COR-L47 (cell line): Measurements from ENCODE around the gene AMELY.
"Not testable (repeated sequence)": the region's sequence is repeated elsewhere in the genome, so short reads cannot be mapped to it uniquely, and the experiment has no call there.

Experiments used
- DNase-seq: peaks from one replicate; lab custom pipeline; 2025; lab: John Stamatoyannopoulos, UW

AMELY gene, protein sequence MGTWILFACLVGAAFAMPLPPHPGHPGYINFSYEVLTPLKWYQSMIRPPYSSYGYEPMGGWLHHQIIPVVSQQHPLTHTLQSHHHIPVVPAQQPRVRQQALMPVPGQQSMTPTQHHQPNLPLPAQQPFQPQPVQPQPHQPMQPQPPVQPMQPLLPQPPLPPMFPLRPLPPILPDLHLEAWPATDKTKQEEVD

GRCh38 chrY:6911253-6911881 lies at the start of gene AMELY:
TSS of gene AMELY (minus strand) at chrY:6911752. CDS start at chrY:6872608, 39,144 bp downstream.
- no peak for DNase-seq

DNA sequence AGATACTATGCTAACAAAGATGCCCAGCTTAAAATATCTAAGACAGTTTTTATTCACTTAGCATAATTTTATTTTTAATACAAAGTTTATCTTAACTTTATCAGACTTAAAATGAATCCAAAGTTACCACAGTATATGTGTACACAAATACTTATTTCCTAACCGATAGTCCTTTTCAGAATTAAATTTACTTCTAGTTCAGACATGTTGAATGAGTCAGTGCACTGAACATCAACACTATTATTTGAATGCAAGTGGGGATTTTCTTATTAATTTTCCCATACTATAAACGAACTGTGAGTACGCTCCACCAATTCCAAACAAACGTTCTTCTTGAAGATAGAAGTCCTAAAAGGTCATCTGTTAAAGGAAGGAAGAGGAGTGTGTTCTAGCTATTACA lies 38.4 kb upstream of the AMELY start:
- no peak for DNase-seq

GRCh38 chrY:6948378-6948777 lies 36.8 kb upstream of the AMELY start:
- no peak for DNase-seq

GRCh38 chrY:6947695-6948094 lies 36.1 kb upstream of the AMELY start:
- DNase-seq = peak; percentile 0

DNA sequence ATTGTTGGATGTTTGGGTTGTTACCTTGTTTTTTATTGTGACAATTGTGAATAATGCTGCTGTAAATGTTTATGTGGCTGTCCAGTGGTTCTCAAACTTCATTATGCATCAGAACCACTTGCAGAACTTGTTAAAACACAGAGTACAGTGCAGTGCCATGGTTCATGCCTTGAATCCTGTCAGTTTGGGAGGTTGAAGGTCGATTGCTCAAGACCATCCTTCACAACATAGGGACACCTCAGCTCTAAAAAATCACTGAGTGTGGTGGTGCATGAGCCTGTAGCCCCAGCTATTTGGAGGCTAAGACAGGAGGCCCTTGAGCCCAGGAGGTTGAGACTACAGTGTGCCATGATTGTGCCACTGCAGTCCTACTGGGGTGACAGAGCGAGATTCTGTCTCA lies 23.9 kb upstream of the AMELY start:
- no peak for DNase-seq

GRCh38 chrY:6931779-6932396 lies 20.3 kb upstream of the AMELY start:
- DNase-seq = no peak

DNA sequence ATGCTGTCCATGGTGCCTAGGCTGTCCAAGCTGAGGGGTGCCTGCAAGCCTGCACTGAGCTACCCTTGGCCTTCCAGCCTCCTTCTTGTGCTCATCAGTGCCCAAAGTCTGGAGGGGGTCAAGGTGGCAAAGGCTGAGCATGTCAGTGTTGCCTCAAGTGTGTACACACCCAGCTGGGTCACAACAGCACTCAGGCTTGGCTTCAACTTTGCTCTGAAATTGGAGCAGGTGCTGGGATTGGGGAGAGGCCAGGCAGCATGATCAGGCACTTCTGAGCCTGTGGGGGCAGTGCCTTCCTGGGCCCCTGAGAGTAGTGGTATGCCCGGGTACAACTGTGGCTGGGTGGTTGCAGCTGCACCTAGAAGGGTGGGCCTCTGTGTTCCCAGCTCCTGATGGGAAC lies 17.7 kb upstream of the AMELY start:
- DNase-seq = no peak

GRCh38 chrY:6928265-6928664 lies 16.7 kb upstream of the AMELY start:
- no peak for DNase-seq

DNA sequence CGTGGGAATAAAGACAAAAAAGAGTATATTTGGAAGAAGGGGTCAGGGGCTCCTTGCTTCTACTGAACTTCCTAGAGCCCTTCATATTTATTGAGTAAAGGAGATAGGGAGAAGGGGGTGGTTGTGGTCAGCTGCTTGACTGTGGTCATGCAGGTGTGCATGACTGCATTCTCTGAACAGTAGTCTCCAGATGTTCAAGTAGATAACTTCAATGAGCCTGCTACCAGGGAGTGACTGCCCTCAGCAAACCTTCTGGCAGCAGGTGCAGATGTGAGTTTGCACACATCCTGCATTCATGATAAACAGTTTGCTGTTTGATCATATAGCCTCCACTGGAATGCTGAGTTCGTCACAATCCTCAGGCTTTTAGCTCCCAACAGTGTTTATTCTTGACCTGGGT lies 9.5 kb upstream of the AMELY start:
- no peak for DNase-seq

- DNase-seq = no peak
These were observed 1.8 kb upstream of the AMELY start for GRCh38 chrY:6913362-6913761.

GRCh38 chrY:6910372-6911252 lies 940 bp downstream of the AMELY start, which contains the start of gene TBL1Y:
TSS of gene TBL1Y (plus strand) at chrY:6910697. CDS start at chrY:7025085, 114,388 bp downstream.
- DNase-seq = no peak

GRCh38 chrY:6909856-6910255 lies 1.7 kb downstream of the AMELY start:
- no peak for DNase-seq

- no peak for DNase-seq
These were observed 2.4 kb downstream of the AMELY start for GRCh38 chrY:6909118-6909521.

DNA sequence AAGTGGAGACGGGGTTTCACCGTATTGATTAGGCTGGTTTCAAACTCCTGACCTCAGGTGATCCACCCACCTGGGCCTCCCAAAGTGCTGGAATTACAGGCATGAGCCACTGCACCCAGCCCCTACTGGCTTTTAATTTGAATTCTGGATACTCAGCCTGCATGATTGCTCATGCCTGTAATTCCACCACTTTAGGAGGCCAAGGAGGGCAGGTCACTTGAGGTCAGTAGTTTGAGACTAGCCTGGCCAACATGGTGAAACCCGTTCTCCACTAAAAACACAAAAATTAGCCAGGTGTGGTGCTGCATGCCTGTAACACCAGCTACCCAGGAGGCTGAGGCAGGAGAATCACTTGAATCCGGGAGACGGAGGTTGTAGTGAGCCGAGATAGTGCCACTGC lies 3.5 kb downstream of the AMELY start:
- not testable (repeated sequence) for DNase-seq

- no peak for DNase-seq
These were observed 4.0 kb downstream of the AMELY start for GRCh38 chrY:6907591-6907990.

GRCh38 chrY:6902116-6902515 lies 9.4 kb downstream of the AMELY start:
- DNase-seq = not testable (repeated sequence)

DNA sequence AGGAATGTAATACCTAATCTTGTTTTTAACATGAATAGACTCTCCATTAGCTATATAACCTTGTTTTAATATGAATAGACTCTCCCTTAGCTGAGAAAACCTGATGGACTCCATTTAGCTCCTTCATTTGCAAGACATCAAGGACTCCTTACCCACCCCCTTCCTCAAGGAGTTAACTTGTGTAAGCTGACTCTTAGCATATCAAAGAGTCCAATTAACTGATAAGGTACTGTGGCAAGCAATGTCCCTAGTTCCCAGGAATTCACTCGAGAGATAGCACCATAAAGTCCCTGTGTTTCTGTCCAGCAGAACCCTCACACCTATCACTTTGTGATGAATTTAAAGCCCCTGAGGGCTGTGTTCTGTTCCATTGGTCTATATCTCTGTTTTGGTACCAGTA lies 16.3 kb downstream of the AMELY start:
- no peak for DNase-seq

DNA sequence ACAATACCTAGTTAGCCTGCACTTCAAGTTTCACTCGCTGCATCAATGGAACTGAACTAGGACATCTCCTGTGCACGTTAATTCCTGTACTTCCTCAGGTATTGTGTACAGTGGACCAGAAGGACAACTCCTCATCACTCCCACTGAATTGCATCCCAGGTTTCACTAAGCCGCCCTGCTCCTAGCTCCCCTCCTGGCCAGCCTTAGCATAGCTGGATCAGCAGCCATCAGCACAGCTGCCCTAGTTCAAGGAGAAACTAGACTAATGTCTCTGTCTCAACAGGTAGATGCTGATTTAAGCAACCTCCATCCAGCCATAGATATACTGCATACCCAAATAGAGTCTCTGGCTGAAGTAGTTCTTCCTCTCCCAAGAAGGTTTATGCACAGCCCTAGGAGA lies 17.1 kb downstream of the AMELY start:
- no peak for DNase-seq

DNA sequence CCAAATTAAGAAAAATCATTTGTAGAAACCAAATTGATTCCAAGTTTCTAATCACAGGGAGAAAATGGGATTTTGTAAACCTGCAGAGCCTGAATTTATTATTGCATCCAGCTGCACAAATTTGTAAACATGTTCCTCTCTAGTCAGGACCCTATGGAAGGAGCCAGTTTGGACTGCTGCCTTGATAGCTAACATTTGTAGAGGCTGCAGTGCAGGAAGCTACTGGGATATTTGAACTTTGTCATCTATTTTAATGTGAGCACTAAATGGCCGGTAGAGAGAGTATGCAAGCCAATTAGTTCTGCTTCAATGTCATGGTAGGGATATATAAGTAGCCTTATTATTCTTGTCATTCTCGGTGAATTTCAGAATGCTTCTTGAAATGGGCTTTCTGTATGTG lies 62.2 kb downstream of the AMELY start:
- DNase-seq = no peak

DNA sequence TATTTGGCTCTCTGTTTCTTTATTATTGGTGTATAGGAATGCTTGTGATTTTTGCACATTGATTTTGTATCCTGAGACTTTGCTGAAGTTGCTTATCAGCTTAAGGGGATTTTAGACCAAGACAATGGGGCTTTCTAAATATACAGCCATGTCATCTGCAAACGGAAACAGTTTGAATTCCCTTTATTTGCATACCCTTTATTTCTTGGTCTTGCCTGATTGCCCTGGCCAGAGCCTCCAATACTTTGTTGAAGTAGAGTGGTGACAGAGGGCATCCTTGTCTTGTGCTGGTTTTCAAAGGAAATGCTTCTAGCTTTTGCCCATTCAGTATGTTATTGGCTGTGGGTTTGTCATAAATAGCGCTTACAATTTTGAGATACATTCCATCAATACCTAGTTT lies 68.9 kb downstream of the AMELY start:
- not testable (repeated sequence) for DNase-seq
